Measurements from ENCODE around the gene TMEM131.

Gene TMEM131

DNA sequence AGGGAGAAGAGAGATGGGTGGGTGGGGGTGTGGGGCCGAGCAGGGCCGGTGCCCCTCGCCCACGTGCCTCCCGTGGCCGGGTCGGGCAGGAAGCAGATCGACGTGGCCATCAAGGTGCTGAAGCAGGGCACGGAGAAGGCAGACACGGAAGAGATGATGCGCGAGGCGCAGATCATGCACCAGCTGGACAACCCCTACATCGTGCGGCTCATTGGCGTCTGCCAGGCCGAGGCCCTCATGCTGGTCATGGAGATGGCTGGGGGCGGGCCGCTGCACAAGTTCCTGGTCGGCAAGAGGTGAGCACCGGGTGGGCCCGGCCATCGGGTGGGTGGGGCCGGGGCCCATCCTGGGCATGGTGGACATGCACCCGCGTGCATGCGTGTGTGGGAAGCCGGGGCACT lies 260.6 kb downstream of the TMEM131 start:
- DNase-seq, result no peak

DNA sequence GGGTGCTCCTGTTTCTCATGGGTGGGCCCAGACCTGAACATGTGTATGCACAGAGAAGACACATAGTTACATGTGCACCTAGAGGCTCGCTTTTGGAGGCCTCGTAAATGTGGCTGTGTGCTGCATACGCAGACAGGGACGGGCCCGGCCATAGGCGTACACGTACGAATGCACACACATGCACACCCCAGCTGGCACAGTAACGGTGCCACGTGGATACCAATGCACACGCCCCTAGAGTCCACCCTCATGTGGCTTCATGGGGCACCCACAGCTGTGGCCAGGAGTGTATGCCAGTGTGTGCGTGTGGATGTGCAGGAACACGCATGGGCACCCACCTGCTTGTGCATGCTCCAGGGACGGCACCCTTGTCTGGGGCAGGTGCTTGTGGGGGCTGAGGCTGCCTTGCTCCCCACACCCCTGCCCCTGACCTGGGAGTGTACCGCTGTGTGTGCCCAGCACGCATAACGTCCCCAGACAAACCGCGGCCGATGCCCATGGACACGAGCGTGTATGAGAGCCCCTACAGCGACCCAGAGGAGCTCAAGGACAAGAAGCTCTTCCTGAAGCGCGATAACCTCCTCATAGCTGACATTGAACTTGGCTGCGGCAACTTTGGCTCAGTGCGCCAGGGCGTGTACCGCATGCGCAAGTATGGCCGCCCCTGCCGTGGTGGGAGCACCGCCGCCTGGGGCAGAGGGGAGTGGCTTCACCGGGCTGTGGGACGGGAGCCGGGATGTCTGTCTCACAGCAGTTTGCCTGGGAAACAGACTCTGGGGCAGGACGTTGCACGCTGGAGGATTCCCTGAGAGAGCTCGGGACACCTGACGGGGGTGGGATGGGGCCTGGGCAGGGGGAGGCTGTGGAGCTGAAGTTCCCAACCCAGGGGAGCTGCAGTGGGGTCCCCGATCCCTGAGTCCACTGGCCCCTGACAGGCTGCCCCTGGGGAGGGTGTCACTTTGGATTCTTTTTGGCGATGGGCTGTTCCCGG lies 261.4 kb downstream of the TMEM131 start:
- DNase-seq, result no peak

DNA sequence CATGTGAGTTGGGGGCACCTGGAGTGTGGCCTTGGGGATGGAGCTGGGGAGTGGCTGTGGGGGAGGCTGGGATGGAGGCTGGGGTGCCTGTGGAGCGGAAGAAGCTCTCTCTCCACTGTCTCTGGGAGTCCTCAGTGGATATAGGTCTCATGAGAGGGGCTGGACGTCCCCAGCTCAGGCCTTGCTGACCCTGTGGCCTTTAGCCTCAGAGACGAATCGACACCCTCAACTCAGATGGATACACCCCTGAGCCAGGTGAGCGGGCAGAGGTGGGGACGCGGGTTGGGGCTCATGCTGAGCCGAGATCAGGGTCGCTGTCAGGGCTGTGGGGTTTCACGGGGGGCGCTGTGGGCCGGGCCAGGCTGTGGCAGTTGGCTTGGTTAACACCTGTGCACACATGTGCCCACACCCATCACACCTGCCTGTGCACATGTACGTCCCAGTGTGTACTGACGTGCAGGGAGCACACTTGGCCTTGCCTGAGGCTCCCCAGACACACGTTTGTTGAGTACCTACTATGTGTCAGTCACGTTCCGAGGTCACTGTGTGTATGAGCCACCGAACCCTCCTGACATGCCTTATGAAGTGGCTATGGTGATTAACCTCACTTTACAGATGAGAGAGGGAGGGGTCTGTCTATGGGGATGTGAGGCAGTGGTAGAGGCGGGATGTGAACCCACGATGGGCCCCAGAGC lies 262.3 kb downstream of the TMEM131 start:
- no peak for DNase-seq

DNA sequence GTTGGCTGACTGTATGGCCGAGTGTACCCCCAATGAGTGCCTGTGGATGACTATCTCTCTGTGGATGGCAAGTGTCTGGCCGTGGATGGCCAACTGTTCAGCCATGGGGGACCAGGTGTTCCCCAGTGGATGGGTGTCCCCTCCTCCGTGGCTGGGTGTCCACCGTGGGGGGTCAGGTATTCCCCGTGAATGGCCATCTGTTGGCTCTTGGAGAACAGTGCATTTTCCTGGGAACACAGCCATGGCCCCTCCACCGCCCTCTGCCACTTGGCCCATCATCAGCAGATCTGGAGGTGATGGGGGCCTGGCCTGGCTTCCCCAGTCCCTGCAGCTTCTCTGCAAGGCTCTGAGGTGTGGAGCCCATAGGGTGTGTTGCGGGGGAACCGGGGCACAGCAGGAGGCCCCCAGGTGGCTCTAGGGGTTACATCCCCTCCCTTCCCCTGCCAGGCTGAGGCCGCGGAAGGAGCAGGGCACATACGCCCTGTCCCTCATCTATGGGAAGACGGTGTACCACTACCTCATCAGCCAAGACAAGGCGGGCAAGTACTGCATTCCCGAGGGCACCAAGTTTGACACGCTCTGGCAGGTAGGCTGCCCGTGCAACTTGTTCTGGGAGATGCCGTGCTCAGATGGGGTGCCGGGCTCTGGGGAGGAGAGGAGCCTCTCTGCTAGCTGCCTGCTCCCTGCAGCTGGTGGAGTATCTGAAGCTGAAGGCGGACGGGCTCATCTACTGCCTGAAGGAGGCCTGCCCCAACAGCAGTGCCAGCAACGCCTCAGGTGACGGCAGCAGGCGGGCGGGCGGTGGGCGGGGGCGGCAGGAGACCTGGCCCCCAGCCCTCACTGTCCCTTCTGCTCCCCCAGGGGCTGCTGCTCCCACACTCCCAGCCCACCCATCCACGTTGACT lies 263.1 kb downstream of the TMEM131 start:
- DNase-seq, result no peak

DNA sequence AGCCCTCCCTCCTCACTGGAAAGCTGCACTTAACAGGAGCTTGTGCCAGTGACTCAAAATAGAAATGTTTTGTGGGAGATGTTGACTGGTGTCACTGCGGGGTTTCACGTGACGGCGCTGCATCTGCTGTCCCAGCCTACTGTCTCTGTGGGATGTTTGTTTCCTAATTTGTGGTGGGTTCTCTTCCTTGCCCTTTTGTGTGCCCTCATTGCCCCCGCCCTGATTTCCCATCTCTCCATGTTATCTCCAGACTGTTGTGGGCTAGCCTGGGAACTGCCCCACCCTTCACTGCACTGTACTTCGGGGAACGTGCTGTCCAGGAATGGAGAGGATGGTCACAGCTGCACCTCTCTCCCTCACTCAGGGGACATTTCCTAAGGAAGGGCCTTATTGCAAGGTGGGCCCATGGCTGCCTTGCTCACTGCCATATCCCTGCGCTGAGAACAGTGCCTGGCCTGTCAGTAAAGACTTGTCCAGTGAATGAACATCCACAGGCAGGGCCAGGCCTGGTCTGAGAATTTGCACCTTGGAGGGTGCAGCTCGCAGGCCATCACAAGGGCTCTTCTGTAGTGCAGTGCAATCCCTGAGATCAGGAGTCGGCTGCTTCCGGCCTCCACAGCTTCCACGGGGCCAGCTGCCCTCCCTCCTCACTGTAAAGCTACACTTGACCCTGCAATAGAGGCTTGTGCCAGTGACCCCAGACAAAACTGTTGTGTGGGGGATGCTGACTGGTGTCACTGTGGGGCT lies 264.3 kb downstream of the TMEM131 start:
- DNase-seq, result no peak

DNA sequence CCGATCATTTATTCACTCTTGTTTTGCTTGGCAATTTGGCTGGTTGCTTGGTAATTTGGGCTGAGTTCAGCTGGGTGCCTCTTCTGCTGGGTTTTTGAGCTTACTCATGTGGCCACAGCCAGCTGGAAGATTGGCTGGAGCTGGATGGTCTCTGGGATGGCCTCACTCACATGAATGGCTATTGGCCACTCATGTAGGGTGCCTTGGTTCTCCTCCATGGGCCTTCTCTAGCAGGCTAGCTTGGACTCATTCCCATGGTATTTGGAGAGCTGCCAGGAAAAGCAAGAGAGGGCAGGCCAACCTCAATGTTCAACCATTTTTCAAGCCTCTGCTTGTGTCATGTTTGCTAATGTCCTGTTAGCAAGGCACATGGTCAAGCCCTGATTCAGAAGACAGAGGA lies 265.5 kb downstream of the TMEM131 start:
- DNase-seq, result no peak

DNA sequence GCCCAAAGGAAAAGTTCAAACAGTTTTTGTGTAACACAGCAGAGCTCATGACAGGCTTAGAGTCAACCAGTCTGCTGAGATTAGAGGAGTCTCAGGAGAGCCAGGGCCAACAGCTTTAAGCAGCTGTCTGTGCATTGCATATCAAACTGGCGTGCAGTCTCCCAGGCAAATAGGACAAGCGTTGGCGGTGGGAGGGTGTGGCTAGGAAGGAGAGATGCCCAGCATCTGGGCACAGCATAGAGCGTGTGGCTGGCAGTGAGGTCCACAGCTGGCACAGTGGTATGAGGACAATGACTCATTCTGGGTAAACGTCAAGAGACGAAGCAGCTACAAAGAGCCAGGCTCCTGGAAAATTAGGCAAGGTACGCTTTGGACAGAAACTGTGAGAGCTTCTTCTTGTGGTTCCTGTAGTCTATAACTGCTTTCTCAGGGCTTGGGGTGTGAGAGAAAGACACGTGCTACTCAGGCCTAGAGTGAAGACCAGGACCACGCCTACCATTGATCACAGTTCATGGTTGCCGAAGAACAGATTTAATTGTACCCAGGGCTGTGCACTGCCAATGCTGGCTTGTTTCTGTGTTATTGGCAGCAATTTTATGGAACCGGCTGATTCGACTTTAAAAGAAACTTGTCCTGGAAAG lies 267.5 kb downstream of the TMEM131 start:
- no peak for DNase-seq

DNA sequence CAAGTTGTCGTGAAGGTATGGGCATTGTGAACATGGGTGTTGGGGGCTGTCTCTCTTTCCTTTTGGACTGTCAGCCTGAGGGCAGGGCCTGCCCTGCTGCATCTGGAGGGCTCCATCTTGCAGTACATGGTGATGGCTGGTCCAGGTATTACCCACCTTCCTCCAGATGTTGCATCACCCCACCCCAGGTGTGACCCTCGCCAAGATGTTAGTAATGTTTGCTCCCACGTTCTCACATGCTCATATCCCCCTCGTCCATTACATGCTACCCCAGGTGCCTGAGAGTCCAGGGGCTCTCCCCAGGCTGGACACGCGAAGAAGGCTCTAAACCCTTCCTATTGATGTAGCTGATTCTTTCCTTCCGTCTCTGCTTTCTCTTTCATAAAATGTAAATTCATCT lies 268.5 kb downstream of the TMEM131 start:
- DNase-seq, result no peak

DNA sequence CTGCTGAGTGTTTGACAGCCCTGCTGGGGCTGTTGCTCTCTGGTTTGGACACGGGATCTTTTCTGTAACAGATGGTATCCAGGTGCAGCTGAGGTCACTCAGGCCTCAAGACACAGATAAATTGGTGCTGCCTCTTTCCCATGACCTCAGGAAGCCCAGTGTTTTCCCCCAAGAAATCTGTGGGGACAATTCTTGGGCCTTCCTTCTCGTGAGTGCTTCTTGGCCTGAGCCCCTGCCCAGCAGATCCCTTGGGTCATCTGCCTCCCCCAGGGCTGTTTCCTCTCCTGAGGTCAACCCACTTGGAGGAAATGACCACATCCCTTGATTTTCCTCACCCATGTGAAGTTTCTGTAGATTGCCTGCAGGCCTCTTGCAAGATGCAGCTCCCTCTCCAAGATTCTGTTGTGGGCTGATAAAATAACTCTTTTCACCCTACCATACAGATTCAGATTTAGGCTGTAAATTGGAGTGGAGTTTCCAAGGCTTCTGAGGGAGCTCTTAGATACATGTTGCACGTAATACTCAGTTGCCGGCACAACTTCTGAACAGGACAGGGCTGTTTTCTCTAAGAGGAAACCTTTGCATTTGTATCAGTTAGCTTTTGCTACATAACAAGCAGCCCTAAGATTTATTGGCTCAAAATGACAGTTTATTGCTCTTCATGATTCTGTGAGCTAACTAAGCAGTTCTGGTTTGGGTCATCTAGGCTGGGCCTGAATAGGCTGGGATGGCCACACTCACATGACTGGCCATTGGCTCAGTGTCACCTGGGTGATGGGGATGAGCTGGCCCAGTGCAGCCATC lies 269.3 kb downstream of the TMEM131 start:
- peak; percentile 13 to 38 for DNase-seq

DNA sequence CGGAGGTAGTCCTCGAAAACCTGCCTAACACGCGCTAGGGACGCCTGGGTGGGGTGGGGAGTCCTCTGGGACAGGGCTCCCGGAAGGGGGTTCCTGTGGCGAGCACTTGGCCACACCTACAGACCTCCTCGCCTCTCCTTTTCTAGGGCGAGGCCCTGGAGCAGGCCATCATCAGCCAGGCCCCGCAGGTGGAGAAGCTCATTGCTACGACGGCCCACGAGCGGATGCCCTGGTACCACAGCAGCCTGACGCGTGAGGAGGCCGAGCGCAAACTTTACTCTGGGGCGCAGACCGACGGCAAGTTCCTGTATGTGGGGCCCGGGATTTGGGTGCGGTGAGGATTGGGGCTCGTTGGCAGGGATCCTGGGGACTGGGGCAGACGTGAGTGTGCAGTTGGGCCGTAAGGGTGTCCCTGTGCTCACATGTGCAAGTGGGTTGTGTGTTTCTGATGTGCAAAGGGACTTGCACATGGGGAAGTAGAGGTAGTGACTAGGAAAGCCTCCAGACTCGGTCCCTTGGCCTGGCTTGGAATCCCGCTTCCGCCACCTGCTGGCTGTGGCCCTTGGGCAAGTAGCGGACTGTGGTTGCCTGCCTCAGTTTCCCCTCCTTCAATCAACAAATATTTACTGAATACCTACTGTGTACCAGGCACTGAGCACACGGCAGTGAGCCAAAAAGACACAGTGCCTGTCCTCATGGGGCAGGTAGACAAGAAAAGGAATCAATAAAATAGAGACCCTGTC lies 270.6 kb downstream of the TMEM131 start:
- DNase-seq, result no peak

DNA sequence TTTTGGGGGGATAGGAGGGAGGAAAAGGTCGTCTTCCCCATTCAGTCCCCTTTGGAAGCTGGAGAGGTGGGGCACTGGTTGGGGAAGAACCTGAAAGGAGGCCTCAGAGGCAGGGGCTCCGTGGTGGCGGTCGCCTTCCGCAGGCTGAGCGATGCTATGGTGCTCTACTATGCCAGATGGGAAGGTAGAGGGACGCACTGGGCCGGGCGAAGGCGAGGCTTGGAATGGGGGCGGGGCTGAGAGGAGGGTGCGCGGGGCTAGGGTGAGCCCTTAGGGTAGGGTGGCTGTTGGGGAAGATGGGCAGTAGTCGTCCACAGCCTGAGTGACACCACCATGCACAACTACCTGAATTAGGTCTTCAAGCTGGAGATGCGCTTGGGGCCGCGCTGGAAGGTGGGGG lies 271.2 kb downstream of the TMEM131 start:
- DNase-seq, result no peak

DNA sequence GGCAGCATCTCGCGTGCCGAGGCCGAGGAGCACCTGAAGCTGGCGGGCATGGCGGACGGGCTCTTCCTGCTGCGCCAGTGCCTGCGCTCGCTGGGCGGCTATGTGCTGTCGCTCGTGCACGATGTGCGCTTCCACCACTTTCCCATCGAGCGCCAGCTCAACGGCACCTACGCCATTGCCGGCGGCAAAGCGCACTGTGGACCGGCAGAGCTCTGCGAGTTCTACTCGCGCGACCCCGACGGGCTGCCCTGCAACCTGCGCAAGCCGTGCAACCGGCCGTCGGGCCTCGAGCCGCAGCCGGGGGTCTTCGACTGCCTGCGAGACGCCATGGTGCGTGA lies 271.7 kb downstream of the TMEM131 start:
- no peak for DNase-seq

DNA sequence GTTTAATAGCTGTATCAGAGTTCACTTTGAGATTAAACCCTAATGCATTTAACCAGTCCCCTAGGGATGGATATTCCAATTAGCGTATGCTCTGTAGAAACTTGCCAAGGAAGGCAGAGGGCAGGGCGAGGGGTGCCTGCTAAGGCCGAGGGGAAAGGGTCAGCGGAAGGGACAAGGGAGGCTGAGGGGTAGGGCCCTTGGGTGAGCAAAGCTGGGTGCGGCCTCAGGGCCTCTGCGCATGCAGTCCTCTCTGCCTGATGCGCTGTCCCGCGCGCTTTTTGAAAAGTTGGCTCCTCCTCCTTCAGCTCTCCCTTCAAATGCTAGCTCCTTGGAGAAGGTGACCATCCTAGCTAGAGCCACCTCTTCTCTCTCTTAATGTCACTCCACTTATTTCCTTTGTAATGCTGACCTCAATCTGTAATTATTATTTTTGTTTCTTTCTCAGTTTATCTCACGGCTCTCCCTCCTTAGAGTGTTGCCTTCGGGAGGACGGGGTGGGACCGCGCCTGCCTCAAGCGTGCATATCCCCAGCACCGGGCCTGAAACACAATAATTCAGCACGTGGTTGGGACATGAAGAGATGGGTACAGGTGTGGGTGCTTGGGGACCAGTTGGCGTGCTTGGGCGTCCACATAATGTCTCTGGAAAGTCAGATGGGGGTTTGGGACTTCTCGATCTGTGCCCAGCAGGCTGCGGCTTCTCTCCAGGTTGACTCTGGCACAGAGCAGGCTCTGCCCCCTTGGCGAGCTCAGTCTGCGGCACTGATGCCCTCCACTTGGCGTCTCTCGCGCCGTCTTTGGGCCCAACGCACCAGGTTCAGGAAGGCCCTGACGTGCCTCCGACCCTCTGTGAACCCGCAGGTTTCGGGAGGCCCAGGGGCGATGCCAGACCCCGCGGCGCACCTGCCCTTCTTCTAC lies 272.3 kb downstream of the TMEM131 start:
- no peak for DNase-seq

DNA sequence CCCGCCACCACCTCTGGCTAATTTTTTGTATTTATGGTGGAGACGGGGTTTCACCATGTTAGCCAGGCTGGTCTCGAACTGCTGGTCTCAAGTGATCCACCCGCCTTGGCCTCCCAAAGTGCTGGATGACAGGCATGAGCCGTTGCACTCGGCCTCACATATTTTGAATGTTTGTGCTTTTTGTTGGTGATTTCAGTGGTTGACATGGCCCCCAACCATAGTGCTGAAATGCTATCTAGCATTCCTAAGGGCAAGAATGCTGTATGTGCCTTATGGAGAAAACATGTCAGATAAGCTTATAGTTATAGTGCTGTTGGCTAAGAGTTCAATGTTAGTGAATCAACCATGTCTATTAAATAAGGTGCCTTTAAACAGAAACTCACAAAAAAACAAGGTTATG lies 273.5 kb downstream of the TMEM131 start:
- DNase-seq, result no peak

DNA sequence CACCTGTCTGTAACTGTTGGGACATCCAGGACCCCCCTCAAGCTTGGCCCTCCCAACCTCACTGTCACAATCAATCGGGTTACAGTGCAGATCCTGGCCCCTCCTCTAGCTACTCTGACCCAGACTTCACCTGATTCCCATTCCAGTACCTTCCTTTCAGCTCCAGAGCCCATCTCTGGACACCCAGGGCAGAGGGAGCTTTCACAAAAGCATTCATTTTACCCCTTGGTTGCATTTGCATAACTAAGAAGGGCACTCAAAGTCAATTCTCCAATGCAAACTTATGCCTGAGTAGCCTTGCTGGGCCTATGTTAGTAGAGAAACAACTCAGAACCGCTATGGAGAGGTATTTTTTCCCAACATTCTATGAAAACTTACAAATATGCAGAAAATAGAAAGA lies 275.0 kb downstream of the TMEM131 start:
- DNase-seq, result no peak

DNA sequence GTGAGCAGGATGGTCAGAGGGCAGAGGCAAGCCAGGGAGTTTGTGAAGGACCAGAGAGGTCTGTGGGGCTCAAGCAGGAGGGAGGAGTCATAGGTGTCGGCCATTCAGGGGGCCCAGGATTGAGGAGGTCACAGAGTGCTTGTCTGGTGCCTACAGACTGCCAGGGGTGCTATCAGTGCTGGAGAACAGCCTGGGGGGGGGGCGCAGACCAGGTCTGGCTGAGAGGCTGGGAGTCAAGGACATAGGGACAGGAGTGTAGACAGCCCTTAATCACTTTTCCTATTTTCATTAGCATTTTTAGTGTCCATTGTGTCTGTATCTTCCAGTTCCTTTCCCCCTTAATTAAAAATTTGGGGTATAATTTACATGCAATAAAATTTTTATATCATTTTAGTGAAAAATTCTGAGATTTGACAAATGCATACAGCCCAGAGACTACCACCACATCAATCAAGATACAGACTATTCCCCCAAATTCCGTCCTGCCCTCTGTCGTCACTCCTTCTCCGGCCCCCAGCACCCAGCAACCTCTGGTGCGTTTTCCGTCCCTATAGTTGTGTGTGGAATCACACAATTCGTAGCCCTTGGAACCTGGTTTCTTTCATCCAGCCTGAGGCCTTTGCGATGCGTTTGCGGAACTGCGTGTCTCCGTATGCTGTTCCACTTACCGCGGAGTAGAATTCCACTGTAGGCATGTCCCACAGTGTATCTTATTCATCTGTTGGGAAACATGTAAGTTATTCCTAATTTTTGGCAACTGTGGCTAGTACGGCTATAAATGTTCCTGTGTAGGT lies 276.2 kb downstream of the TMEM131 start:
- no peak for DNase-seq

DNA sequence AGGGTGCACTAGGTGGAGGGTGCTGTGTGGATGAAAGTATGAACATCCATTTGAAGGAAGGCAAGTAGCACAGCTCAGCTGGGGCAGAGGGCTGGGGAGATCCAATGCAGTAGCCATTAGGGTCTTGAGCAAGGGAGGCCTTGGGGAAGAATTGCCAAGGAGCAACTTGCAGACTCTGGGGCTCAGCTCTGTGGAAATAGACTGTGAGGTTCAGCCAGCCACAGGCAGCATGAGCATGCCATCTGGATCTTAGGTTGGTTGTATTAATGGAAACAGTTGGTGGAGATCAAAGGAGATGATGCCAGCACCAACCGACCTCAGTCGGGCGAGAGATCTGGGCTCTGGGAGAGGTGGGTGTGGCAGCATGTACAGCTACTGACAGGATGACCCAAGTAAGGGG lies 276.8 kb downstream of the TMEM131 start:
- no peak for DNase-seq

Measured in inflammatory macrophage (primary cell).